ENCODE results near the gene MEIS3.
"Not testable (repeated sequence)": the region's sequence is repeated elsewhere in the genome, so short reads cannot be mapped to it uniquely, and the experiment has no call there.

Gene MEIS3

DNA sequence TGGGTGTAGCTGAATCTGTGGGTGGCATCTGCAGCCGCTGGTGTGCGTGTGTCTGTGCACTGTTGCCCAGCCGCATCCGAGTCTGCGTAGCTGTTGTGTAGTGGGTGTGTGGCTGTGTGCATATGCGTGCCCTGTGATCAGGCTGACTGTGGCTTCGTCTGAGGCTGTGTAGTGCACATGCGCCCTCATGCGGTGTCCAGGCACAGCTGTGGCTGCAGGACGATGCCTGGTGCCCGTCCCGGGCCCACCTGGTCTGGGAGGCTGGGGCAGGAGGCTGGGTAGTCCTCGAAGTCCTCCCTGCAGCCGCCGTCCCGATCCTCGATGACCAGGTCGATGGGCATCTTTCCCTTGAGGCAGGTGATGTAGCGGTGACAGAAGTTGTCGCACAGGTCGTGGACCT is 4.9 kb downstream of the MEIS3 start:
- FAIRE-seq, result no peak

- no peak for FAIRE-seq
Measured at GRCh38 chr19:47413941-47414340, 5.4 kb downstream of the MEIS3 start.

GRCh38 chr19:47411696-47412095 is 7.6 kb downstream of the MEIS3 start:
- FAIRE-seq, result not testable (repeated sequence)

DNA sequence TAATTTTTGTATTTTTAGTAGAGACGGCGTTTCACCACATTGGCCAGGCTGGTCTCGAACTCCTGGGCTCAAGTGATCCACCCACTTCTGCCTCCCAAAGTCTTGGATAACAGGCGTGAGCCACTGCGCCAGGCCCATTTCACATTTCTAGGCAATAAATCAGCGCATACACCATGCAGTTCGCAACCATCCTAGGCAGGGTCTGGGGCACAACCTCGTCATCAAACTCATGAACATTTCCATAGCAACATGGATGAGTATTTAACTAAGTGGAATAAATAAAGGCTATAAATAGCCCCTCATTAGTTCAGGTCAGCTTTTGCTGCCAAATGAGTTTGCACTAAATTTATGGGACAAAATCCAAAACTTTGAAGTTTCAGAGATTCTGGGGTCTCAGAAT is 8.2 kb downstream of the MEIS3 start:
- no peak for FAIRE-seq

- FAIRE-seq, result no peak
Measured at GRCh38 chr19:47408156-47408938, 11.0 kb downstream of the MEIS3 start.

DNA sequence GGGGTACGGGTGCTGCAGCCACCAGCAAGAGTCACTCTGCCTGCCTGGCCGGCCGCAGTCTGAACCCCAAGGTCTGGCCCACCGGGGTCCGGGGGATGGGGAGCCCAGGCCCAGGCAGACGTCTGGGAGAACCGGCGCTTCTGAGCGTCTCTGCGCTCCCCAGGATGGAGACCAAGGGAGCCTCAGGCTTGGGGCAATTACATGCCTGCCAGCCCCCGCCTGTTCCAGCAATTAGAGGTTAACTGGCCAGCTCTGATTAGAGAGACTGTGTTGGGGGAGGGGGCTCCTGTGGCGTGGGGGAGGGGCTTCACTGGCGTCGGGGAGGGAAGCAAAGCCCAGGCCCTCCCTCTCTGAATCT is 11.9 kb downstream of the MEIS3 start:
- no peak for FAIRE-seq

DNA sequence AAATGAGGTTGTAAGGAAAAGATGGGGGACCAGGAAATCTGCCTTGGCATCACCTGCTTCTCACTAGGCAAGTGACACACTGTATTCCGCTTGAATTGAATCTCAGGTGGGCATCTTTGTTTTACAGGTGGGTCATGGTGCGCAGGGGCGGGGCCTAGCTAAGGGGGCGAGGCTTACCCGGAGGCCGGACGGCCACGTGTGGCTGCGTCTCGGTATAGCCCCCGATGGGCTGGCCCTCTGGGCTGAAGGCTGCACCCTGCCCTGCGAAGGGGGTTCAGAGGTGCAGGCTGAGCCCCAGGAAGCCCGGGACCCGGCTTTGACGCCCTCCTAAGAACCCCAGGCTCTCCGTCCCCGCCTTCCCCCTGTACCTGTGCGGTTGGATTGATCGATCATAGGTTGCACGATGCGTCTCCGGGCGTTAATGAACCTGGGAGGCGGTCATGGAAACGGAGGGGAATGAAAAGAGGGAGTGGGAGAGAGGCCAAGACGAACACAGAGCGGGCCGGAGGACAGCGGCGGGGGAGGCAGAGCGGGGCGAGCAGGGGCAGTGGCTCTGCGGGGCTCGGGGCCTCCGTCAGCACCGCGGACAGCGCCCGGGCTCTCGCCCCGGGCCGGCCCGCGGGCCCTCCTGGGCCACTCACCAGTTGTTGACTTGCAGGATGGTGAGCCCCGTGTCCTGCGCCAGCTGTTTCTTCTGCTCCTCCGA is 12.5 kb downstream of the MEIS3 start:
- no peak for FAIRE-seq

GRCh38 chr19:47405854-47406417 is 13.4 kb downstream of the MEIS3 start:
- no peak for FAIRE-seq

DNA sequence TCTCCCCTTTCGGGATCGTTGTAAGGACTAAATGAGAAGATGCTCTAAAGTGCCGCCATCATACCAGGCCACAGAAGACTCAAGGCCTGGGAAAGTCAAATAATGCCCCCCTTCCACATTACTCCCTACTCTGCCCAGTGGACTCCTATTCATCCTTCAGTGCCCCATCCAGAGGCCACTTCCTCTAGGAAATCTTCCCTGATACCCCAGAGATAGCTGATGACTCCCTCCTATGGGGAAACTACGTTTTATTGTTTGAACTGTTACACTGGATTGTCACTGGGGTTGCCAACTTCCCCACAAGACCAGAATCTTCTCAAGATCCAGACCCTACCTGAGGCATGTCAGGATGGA is 14.2 kb downstream of the MEIS3 start:
- FAIRE-seq, result no peak

GRCh38 chr19:47404334-47405196 is 14.8 kb downstream of the MEIS3 start:
- FAIRE-seq, result no peak

DNA sequence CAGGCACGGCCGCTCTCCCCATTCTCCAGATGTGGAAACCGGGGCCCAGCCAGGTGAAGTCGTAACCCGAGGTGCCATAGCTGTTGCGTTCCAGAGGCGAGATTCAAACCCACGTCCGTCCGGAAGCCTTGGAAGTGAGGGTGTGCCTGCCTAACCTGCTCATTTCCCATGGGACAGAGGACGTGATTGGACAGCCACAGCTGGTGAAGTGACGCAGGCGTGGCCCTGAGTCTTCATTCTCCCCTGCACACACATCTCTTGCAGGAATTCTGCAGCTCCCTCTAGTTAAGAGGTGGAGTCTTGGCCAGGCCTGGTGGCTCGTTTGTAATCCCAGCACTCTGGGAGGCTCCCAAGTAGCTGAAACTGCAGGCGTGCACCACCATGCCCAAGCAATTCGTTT is 16.8 kb downstream of the MEIS3 start:
- FAIRE-seq, result no peak

DNA sequence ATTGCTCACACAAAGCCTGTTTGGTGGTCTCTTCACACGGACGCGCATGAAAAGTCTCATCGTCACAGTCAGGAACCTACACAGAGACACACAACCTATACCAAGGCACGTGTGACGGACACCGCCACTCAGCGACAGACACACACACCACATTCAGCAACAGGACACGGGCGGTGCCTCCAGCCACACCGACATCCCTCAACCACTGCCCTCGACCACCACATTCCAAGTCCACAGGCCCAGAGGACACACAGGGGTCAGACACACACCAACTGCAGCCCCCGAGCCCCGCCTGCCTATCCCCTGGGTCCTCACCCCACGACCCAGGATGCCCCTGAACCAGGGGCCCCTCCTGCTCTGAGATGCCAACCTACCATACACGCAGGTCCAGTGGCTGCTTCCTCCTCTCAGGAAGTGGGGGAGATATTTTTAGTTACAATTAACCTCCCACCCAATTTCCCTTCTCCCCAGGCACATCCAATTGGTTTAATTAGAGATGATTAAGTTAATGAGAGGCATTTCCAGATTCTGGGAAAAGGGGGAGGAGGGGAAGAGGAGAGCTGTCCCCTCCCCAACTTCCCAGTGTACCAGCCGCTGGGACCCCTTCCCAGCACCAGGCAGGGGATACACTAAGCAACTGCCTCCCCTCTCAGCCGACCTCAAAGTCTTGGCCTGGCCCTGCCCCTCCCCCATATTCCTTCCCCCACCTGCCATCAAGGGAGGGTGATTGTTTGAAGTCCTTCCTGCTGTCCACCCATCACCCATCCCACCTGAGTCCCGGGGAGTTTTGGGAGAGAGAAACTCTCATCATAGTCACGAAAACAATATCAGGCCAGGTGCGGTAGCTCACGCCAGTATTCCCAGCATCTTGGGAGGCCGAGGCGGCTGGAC is 20.4 kb downstream of the MEIS3 start:
- FAIRE-seq, result no peak

GRCh38 chr19:47391510-47392223 is 27.7 kb downstream of the MEIS3 start:
- no peak for FAIRE-seq

DNA sequence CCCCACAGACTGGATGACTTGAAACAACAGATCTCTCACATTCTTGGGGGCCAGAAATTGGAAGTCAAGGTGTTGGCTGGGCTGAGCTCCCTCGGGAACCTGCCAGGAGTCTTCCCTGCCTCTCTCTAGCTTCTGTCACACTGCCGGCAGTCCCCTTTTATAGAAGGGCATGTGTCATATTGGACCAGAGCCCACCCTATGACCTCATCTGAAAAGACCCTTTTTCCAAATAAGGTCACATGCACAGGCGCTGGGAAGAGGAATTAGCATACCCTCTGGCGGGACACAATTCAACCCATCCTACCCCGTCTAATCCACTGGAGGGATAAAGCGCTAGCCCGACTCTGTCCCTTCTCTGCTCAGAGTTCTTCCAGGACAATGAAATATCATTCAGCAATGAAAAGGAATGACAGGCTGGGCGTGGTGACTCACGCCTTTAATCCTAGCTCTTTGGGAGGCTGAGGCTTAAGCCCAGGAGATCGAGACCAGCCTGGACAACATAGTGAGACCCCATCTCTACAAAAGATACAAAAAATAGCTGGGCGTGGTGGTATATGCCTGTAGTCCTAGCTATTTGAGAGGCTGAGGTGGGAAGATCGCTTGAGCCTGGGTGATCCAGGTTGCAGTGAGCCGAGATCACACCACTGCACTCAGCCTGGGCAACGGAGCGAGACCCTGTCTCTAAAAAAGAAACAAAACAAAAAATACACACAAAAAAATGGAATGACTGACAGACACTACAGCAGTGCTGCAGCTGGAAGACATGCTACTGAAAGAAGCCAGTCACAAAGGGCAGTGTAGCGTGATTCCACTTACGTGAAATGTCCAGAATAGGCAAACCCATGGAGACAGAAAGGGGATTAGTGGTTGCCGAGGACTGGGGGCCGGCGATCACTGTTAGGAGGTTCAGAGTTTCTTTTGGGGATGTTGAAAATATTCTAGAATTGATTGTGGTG is 28.5 kb downstream of the MEIS3 start:
- no peak for FAIRE-seq

DNA sequence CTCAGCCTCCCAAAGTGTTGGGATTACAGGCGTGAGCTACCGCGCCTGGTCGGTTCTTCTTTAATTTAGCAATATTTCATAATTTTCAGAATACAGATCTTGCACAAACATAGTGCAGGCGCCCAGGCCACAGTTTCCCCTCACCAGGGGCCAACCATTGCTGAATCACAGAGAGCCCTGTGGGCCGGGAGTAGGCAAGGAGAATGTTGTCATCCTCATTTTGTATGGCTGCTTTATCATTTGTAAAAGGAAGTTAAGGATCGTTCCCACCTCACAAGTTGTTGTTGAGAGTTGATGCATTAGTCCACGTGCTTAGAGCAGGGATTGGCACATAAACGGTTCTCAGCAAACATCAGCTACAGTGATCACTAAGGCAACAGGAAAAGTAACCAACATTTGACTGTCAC is 30.2 kb downstream of the MEIS3 start:
- FAIRE-seq, result no peak

DNA sequence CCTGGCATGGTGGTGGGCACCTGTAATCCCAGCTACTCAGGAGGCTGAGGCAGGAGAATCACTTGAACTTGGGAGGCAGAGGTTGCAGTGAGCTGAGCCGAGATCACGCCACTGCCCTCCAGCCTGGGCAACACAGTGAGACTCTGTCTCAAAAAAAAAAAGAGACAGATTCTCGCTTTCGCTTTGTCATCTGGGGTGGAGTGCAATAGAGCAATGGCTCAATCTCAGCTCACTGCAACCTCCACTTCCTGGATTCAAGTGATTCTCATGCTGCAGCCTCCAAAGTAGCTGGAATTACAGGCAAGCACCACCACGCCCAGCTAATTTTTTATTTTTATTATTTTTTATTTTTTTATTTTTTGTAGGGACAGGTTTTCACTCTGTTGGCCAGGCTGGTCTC is 30.6 kb downstream of the MEIS3 start:
- FAIRE-seq, result not testable (repeated sequence)

DNA sequence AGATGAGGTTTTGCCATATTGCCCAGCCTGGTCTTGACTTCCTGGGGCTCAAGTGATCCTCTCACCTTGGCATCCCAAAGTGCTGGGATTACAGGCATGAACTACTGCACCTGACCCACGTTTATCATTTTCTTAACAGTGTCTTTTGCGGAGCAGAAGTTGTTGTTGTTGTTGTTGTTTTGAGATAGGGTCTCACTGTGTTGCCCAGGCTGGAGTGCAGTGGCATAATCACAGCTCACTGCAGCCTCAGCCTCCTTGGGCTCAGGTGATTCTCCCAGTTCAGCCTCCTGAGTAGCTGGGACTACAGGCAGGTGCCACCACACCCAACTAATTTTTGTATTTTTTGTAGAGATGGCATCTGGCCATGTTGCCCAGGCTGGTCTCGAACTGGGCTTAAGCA is 31.7 kb downstream of the MEIS3 start:
- FAIRE-seq, result not testable (repeated sequence)

DNA sequence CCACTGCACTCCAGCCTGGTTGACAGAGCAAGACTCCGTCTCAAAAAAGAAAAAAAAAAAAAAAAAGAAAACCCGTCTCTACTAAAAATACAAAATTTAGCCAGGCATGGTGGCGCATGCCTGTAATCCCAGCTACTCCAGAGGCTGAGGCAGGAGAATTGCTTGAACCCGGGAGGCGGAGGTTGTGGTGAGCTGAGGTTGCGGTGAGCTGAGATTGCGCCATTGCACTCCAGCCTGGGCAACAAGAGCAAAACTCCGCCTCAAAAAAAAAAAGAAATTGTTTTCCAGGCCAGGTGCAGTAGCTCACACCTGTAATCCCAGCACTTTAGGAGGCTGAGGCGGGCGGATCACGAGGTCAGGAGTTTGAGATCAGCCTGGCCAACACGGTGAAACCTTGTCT is 32.7 kb downstream of the MEIS3 start:
- FAIRE-seq, result not testable (repeated sequence)

DNA sequence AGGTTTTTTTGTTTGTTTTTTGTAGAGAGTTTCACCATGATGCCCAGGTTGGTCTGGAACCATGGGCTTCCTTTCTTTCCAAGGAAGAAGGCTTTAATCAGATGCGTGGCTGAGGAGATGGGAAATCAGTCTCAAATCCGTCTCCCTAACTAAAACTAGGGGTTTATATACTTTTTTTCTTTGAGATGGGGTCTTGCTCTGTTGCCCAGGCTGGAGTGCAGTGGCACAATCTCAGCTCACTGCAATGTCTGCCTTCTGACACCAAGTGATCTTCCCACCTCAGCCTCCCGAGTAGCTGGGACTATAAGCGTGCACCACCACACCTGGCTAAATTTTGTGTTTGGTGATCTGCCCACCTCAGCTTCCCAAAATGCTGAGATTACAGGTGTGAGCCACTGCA is 34.8 kb downstream of the MEIS3 start:
- FAIRE-seq, result not testable (repeated sequence)

DNA sequence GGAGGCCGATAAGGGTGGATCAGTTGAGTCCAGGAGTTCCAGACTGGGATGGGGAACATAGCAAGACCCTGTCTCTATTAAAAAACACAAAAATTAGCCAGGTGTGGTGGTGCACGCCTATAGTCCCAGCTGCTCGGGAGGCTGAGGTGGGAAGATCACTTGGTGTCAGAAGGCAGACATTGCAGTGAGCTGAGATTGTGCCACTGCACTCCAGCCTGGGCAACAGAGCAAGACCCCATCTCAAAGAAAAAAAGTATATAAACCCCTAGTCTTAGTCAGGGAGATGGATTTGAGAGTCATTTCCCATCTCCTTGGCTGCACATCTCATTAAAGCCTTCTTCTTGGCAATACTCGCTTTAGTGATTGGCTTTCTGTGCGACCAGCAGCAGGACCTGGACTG is 35.4 kb downstream of the MEIS3 start:
- not testable (repeated sequence) for FAIRE-seq
